Measurements from ENCODE around the gene SLC17A3.

Gene SLC17A3

DNA sequence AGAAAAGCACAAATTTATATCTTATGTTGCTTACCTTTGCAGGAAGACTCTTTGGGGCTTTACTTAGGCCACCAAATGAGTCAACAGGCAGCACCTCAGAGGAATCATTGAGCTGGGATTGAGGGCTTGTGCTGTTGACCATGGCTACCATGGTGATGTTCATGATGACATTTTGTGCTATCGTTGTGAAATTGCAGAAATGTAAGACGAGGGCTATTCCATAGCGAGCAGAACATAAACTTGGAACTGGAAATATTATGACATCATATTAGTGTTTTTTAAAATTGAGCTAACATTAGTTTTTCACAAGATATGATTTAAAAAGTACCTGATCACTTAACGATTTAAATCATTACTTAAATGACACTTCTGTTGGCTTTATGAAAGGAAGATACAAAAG is 11.8 kb downstream of the SLC17A3 start:
- DNase-seq (ENCODE audit: low read depth, low spot score): no peak
- H3K4me3 ChIP-seq (ENCODE audit: low read depth, low read length): no peak overlapping the region
- in situ Hi-C loops (cut with HindIII; ENCODE audit: low sequenced_read_pairs): no loop called here
- TF ChIP-seq, protein P1, sequence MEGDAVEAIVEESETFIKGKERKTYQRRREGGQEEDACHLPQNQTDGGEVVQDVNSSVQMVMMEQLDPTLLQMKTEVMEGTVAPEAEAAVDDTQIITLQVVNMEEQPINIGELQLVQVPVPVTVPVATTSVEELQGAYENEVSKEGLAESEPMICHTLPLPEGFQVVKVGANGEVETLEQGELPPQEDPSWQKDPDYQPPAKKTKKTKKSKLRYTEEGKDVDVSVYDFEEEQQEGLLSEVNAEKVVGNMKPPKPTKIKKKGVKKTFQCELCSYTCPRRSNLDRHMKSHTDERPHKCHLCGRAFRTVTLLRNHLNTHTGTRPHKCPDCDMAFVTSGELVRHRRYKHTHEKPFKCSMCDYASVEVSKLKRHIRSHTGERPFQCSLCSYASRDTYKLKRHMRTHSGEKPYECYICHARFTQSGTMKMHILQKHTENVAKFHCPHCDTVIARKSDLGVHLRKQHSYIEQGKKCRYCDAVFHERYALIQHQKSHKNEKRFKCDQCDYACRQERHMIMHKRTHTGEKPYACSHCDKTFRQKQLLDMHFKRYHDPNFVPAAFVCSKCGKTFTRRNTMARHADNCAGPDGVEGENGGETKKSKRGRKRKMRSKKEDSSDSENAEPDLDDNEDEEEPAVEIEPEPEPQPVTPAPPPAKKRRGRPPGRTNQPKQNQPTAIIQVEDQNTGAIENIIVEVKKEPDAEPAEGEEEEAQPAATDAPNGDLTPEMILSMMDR (IDR thresholded peaks at IDR 0.05; ENCODE audit: low read depth, low read length): no peak

DNA sequence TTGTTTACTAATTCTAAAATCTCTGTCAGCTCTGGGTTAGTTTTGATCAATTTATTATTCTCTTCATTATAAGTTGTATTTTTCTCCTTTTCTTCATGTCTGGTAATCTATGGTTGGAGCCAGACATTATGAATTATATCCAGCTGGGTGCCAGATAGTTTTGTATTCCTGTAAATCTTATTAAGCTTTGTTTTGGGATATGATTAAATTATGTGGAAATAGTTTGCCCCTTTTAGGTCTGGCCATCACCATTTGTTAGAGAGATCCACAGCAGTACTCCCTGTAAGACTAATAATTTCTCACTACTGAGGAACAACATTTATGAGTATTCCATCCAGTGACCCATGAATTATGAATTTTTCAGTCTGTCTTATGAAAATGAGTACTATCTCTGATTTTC is 21.3 kb downstream of the SLC17A3 start:
- no peak overlapping the region for H3K4me3 ChIP-seq (ENCODE audit: low read depth, low read length)
- TF ChIP-seq, protein P1 (IDR thresholded peaks at IDR 0.05; ENCODE audit: low read depth, low read length): no peak
- no peak for DNase-seq (ENCODE audit: low read depth, low spot score)
- in situ Hi-C loops (cut with HindIII; ENCODE audit: low sequenced_read_pairs): no loop called here

DNA sequence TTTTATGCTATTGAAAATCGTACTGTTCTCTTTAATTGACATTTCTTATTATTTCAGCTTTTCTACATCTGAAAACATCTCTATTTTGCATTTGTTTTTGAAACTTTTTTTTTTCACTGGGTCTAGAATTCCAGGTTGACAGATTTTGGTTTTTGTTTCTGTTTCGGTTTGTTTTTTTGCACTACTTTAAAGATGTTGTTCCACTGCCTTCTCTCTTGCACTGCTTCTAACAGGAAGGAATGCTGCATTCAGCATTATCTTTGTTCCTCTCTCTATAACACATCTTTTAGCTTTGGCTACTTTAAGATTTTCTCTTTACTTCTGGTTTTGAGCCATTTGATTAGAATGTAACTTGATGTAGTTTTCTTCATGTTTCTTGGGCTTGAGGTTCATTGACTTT is 22.1 kb downstream of the SLC17A3 start:
- TF ChIP-seq, protein P1 (IDR thresholded peaks at IDR 0.05; ENCODE audit: low read depth, low read length): no peak
- in situ Hi-C loops (cut with HindIII; ENCODE audit: low sequenced_read_pairs): no loop called here
- no peak for DNase-seq (ENCODE audit: low read depth, low spot score)
- H3K4me3 ChIP-seq (ENCODE audit: low read depth, low read length): no peak overlapping the region

DNA sequence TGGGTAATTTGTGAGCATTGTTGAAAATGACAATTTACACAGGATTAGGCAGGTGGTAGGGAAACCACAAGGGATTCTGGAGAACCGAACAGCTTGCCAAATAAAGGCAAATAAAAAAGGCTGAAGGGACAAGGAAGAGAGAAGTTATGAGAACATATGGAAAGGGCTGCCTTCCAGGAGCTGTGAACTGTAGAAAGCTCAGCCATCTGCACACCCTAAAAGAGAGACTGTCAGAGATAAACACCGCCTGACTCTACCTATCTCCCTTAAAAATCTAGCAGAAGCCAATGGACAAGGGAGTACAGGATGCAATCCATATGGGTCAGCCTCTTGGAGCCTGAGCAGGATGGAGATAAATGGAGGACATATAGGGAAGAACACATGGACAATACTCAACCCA is 29.5 kb downstream of the SLC17A3 start:
- no peak for DNase-seq (ENCODE audit: low read depth, low spot score)
- in situ Hi-C loops (cut with HindIII; ENCODE audit: low sequenced_read_pairs): no loop called here
- TF ChIP-seq, protein P1 (IDR thresholded peaks at IDR 0.05; ENCODE audit: low read depth, low read length): no peak
- no peak overlapping the region for H3K4me3 ChIP-seq (ENCODE audit: low read depth, low read length)

DNA sequence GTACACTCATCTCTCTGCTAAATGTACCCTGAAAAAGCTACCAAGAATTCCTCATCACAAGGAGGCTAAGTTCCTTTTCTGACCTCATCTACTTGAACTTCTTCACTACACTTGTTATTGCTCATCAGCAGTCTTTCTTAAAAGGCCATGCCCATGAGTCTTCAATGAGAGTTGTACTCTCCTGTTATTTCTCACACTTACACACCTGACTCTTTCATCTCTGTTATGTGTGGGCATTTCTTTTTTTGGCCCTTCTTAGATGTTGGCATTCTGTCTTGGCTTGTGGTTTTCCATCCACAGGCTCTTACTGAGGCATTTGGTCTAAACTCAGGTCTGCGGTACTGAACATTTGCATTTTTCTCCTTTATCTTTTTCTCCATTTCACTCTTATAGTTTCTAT is 31.5 kb downstream of the SLC17A3 start:
- in situ Hi-C loops (cut with HindIII; ENCODE audit: low sequenced_read_pairs): no loop called here
- TF ChIP-seq, protein P1 (IDR thresholded peaks at IDR 0.05; ENCODE audit: low read depth, low read length): no peak
- DNase-seq (ENCODE audit: low read depth, low spot score): no peak
- no peak overlapping the region for H3K4me3 ChIP-seq (ENCODE audit: low read depth, low read length)

DNA sequence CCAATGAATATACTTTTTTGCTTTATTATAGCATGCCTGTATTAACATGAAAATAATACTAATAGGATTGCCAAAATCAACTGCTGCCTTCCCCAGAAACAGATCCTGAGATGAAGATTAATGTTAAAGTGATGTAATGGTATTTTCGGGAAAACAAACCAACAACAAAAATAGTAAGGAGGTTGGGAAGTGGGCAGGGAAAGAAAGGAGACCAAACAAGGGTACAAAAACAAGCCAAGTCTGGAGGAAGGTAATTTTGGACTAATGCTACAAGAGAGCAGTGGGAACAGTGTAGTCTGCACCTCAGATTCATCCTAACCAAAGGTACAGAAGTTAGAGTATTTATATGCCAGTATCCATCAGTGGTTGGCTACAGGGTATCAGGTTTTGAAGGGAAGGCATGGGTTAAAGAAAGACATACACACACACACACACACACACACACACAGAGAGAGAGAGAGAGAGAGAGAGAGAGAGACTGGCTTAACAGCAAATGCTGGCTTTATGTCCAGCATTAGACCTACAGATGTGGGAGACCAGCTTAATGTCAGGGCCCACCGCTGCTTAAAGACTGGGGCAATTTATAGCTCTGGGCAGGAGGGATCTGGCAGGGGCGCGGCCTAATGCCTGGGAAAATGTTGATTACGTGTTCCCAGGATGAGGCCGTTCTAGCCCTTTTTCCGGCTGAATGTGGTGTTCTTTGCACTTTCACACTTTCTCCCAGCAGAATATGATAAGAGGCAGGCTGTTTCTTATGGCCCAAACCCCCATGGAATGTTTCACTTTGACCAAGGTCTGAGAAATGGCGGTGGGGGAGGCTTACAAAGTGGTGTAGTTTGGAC is 38.4 kb downstream of the SLC17A3 start:
- DNase-seq (ENCODE audit: low read depth, low spot score): no peak
- in situ Hi-C loops (cut with HindIII; ENCODE audit: low sequenced_read_pairs): no loop called here
- TF ChIP-seq, protein P1 (IDR thresholded peaks at IDR 0.05; ENCODE audit: low read depth, low read length): no peak
- H3K4me3 ChIP-seq (ENCODE audit: low read depth, low read length): no peak overlapping the region
